Measurements from ENCODE around the gene SIRT4. TPM values are rescaled to one million over a fixed set of nuclear protein-coding genes. Genes with fewer than 3 reads are reported as not detected.
"Not testable (repeated sequence)": the region's sequence is repeated elsewhere in the genome, so short reads cannot be mapped to it uniquely, and the experiment has no call there.

Gene SIRT4
- total and polyA plus RNA-seq, 2 of the 13 experiments (the other 11 are each of a cell fraction or from before 2014, with no cell fraction given): 3.4 to 5.8 TPM

- in situ Hi-C loops (cut with HindIII; ENCODE audit: extremely low pct_ligation_motif_present, low pct_unique_long_range_greater_than_20kb); H3K9ac ChIP-seq (ENCODE audit: insufficient read depth, low read depth, low read length); H3K4me3 ChIP-seq (replicated peaks in 1 of 3; ENCODE audit: insufficient read depth in 1 of 3, low read depth in 2 of 3, low read length in 3 of 3); CTCF ChIA-PET (ENCODE audit: low intra/inter-chr PET ratio, low total read pairs); FAIRE-seq; H3K36me3 ChIP-seq (replicated peaks in 1 of 2; ENCODE audit: control insufficient read depth in 1 of 2, insufficient read depth in 2 of 2, low read length in 2 of 2); BruUV-seq (replicated peaks); H2AFZ ChIP-seq (ENCODE audit: low read length); DNase-seq (ENCODE audit: low spot score); POLR2A ChIA-PET; H3K4me2 ChIP-seq (ENCODE audit: low read depth, low read length); ATAC-seq; intact Hi-C loops (cut with micrococcal nuclease; ENCODE audit: unreplicated experiment); H4K20me1 ChIP-seq (ENCODE audit: insufficient read depth, low read length); H3K27me3 ChIP-seq (ENCODE audit: control insufficient read depth in 1 of 2, insufficient read depth in 2 of 2, low read length in 2 of 2); H3K27ac ChIP-seq (ENCODE audit: extremely low read length, insufficient read depth, low read length); H3K79me2 ChIP-seq (ENCODE audit: insufficient read depth, low read length): not testable (repeated sequence)
- Histone ChIP-seq H3K9me3 (ENCODE audit: low read length) (peaks cover 24% of the 10 kb centered on the region), H3K4me1 (ENCODE audit: insufficient read depth, low read length) (peaks cover 21% of the 10 kb centered on the region)
- 67% methylated on average over 2 of the region's 2 CpGs for WGBS (ENCODE audit: low lambda C conversion rate)
Measured at GRCh38 chr12:120336392-120336791, 34.3 kb downstream of the SIRT4 start.

- Histone ChIP-seq H3K27ac (ENCODE audit: extremely low read length, insufficient read depth, low read length) (no peak overlapping the region), H3K4me3 (replicated peaks in 1 of 3; ENCODE audit: insufficient read depth in 1 of 3, low read depth in 2 of 3, low read length in 3 of 3) (no peak overlapping the region), H3K27me3 (ENCODE audit: control insufficient read depth in 1 of 2, insufficient read depth in 2 of 2, low read length in 2 of 2) (no peaks in the 10 kb centered on the region), H3K9ac (ENCODE audit: insufficient read depth, low read depth, low read length) (no peak overlapping the region), H4K20me1 (ENCODE audit: insufficient read depth, low read length) (no peaks in the 10 kb centered on the region), H3K9me3 (ENCODE audit: low read length) (peaks cover 24% of the 10 kb centered on the region), H3K79me2 (ENCODE audit: insufficient read depth, low read length) (no peaks in the 10 kb centered on the region), H2AFZ (ENCODE audit: low read length) (no peak overlapping the region), H3K4me1 (ENCODE audit: insufficient read depth, low read length) (peaks cover 19% of the 10 kb centered on the region), H3K36me3 (replicated peaks in 1 of 2; ENCODE audit: control insufficient read depth in 1 of 2, insufficient read depth in 2 of 2, low read length in 2 of 2) (no peaks in the 10 kb centered on the region), H3K4me2 (ENCODE audit: low read depth, low read length) (no peak overlapping the region)
- in situ Hi-C loops (cut with HindIII; ENCODE audit: extremely low pct_ligation_motif_present, low pct_unique_long_range_greater_than_20kb): no loop called here
- BruUV-seq (replicated peaks): no TSS peak
- ChIA-PET CTCF (ENCODE audit: low intra/inter-chr PET ratio, low total read pairs) (no interaction called here), POLR2A (no interaction called here)
- WGBS (ENCODE audit: low lambda C conversion rate): 25% methylated on average over 2 of the region's 2 CpGs
- no peak for FAIRE-seq
- no peak for TF ChIP-seq HNF1B (CRISPR knock-in tag; IDR thresholded peaks at IDR 0.05)
- TF ChIP-seq ZZZ3 (CRISPR knock-in tag; IDR thresholded peaks at IDR 0.05; ENCODE audit: borderline replicate concordance): no peak
- no peak for TF ChIP-seq PCBP1 (IDR thresholded peaks at IDR 0.05; ENCODE audit: borderline replicate concordance, low read depth, low read length)
- DNase-seq (ENCODE audit: low spot score): no peak
- ATAC-seq: no peak
- intact Hi-C loops (cut with micrococcal nuclease; ENCODE audit: unreplicated experiment): no loop called here
Measured at GRCh38 chr12:120337730-120338129, 35.6 kb downstream of the SIRT4 start.

Measured in HepG2 (cell line).